Right cardiac atrium (tissue), 5 donors: ENCODE results near the gene HPD. TPM values are rescaled to one million over a fixed set of nuclear protein-coding genes. Genes with fewer than 3 reads are reported as not detected.

Experiments used
- ATAC-seq, 2 donors: fragments of 200-7000 bp; cut with Tn5 transposase; one replicate each; pipeline versions ENCODE4 v1.8.0 to v1.9.1; 2020; ENCODE audit warnings: moderate library complexity in 2 of 2, mild to moderate bottlenecking in 1 of 2
- DNase-seq, 3 donors: peaks; one replicate each; pipeline ENCODE4 v3.0.0-alpha.2; 2020
- H3K27ac ChIP-seq: one replicate; pipeline ENCODE4 v1.5.1; 2013; ENCODE audit warnings: mild to moderate bottlenecking, low read length, control low read depth, moderate library complexity
- H3K27me3 ChIP-seq: one replicate; pipeline ENCODE4 v1.6.1; 2013; ENCODE audit not compliant: control insufficient read depth, insufficient read depth
- H3K4me1 ChIP-seq: one replicate; pipeline ENCODE4 v1.6.1; 2013; ENCODE audit warnings: low read length; ENCODE audit not compliant: control insufficient read depth, insufficient read depth
- H3K4me3 ChIP-seq: one replicate; pipeline ENCODE4 v1.5.1; 2013; ENCODE audit warnings: low read length, control low read depth
- H3K9me3 ChIP-seq: one replicate; pipeline ENCODE4 v1.6.1; 2013; ENCODE audit warnings: low read length; ENCODE audit not compliant: control insufficient read depth
- WGBS: extraction: QIAGEN DNeasy Blood & Tissue Kit; methylation state at CpG from one replicate; pipeline ENCODE4 v1.1.7; 2013; 5-methylcytosine and 5-hydroxymethylcytosine counted together
- intact Hi-C, 4 donors: fragments of 100-400 bp; cut with DNase I; formaldehyde crosslinking; loops; one replicate each; pipeline versions ENCODE4 v1.11.0 to v1.14.0; 2022 to 2023
- polyA plus RNA-seq: library from polyadenylated mRNA; stranded (reverse); fragments of 200-250 nt; gene quantifications from one replicate; pipeline ENCODE4 v1.2.3, GENCODE V29; 2013
- total RNA-seq, 4 donors: library from RNA; stranded (reverse); fragmentation: NEBNext Ultra II Directional; extraction: Animal tissue kit (Norgen Biotek cat#: 25700); gene quantifications; one replicate each; pipeline ENCODE4 v1.2.1, GENCODE V29; 2021
- donor health status: healthy with polysubstance abuse.
- donor health status: DM: no; HTN: yes; CAD: no.
- donor health status: DM: no; HTN: no; CAD: no.
- donor health status: DM: no; HTN: yes; CAD: no; lungs with severe emphysema.
- donor health status: DM: yes; HTN: yes; CAD: no.

HPD gene
- total and polyA plus RNA-seq, 5 donors, result 1.3 to 5.1 (median 1.4) TPM

GRCh38 chr12:121839993-121840761, 18.5 kb downstream of the HPD start:
- intact Hi-C loops, result loop anchor here in 1 of 4 donors (5.0 kb wide), 1 partner anchor 47 kb away; the partner anchor contains the start of gene PSMD9
- H3K4me3 ChIP-seq, result peak overlapping the region; percentile 65
- DNase-seq (peak in 1 of 3 donors; percentile 18), ATAC-seq (no peak)
- no peaks in the 10 kb centered on the region for H3K27me3 ChIP-seq
- no peaks in the 10 kb centered on the region for H3K9me3 ChIP-seq
- no peaks in the 10 kb centered on the region for H3K4me1 ChIP-seq
- peak overlapping the region; percentile 67 for H3K27ac ChIP-seq
- 70% methylated on average over 24 of the region's 24 CpGs for whole genome bisulfite sequencing

- WGBS, result 11% methylated on average over 53 of the region's 53 CpGs
- Histone ChIP-seq H3K4me1 (no peaks in the 10 kb centered on the region), H3K4me3 (peak overlapping the region; percentile 65), H3K9me3 (no peaks in the 10 kb centered on the region), H3K27ac (peak overlapping the region; percentile 67), H3K27me3 (no peaks in the 10 kb centered on the region)
- ATAC-seq (peak; percentile 98 to 99), DNase-seq (peak; percentile 100)
- intact Hi-C loops, result no loop called here
Observed at GRCh38 chr12:121839106-121839992, 19.3 kb downstream of the HPD start.

- intact Hi-C loops, result no loop called here
- ATAC-seq (no peak), DNase-seq (peak in 1 of 3 donors; percentile 28)
- 85% methylated on average over 5 of the region's 5 CpGs for WGBS
- H3K27ac ChIP-seq, result no peak overlapping the region
- H3K4me1 ChIP-seq, result no peaks in the 10 kb centered on the region
- H3K4me3 ChIP-seq, result no peak overlapping the region
- no peaks in the 10 kb centered on the region for H3K9me3 ChIP-seq
- no peaks in the 10 kb centered on the region for H3K27me3 ChIP-seq
Observed at GRCh38 chr12:121838126-121838525, 20.5 kb downstream of the HPD start.

GRCh38 chr12:121837680-121838079, 21.0 kb downstream of the HPD start:
- no peak for DNase-seq
- 75% methylated on average over 4 of the region's 4 CpGs for WGBS
- no peaks in the 10 kb centered on the region for H3K4me1 ChIP-seq

GRCh38 chr12:121831571-121832245, 27.0 kb downstream of the HPD start:
- WGBS, result 88% methylated on average over 19 of the region's 19 CpGs
- Histone ChIP-seq H3K27me3 (no peaks in the 10 kb centered on the region), H3K4me3 (no peak overlapping the region), H3K9me3 (no peaks in the 10 kb centered on the region), H3K4me1 (no peaks in the 10 kb centered on the region), H3K27ac (no peak overlapping the region)
- ATAC-seq (no peak), DNase-seq (no peak)
- intact Hi-C loops, result no loop called here

More at GRCh38 chr12:121837680-121838079, 21.0 kb downstream of the HPD start:
- no peaks in the 10 kb centered on the region for H3K9me3 ChIP-seq
- no peak for ATAC-seq
- no peak overlapping the region for H3K4me3 ChIP-seq
- no peak overlapping the region for H3K27ac ChIP-seq
- no peaks in the 10 kb centered on the region for H3K27me3 ChIP-seq
- intact Hi-C loops, result no loop called here

GRCh38 chr12:121830588-121831265, 27.9 kb downstream of the HPD start:
- no peak overlapping the region for H3K4me3 ChIP-seq
- no peak overlapping the region for H3K27ac ChIP-seq
- ATAC-seq (no peak), DNase-seq (no peak)
- H3K27me3 ChIP-seq, result no peaks in the 10 kb centered on the region
- WGBS, result 89% methylated on average over 29 of the region's 29 CpGs
- no peaks in the 10 kb centered on the region for H3K4me1 ChIP-seq
- intact Hi-C loops, result no loop called here
- no peaks in the 10 kb centered on the region for H3K9me3 ChIP-seq

- H3K27ac ChIP-seq, result no peak overlapping the region
- no peak for DNase-seq
- WGBS, result 88% methylated on average over 23 of the region's 23 CpGs
- no peaks in the 10 kb centered on the region for H3K4me1 ChIP-seq
- H3K4me3 ChIP-seq, result no peak overlapping the region
- intact Hi-C loops, result no loop called here
- no peak for ATAC-seq
- H3K9me3 ChIP-seq, result no peaks in the 10 kb centered on the region
- no peaks in the 10 kb centered on the region for H3K27me3 ChIP-seq
Observed at GRCh38 chr12:121830134-121830533, 28.5 kb downstream of the HPD start.

- DNase-seq (no peak), ATAC-seq (no peak)
- Histone ChIP-seq H3K4me3 (no peak overlapping the region), H3K9me3 (no peaks in the 10 kb centered on the region), H3K27ac (no peak overlapping the region), H3K4me1 (no peaks in the 10 kb centered on the region), H3K27me3 (no peaks in the 10 kb centered on the region)
- 76% methylated on average over 7 of the region's 7 CpGs for WGBS
- intact Hi-C loops, result no loop called here
Observed at GRCh38 chr12:121829250-121829918, 29.3 kb downstream of the HPD start.

GRCh38 chr12:121828826-121829225, 29.8 kb downstream of the HPD start:
- DNase-seq (no peak), ATAC-seq (no peak)
- H3K9me3 ChIP-seq, result no peaks in the 10 kb centered on the region
- intact Hi-C loops, result no loop called here
- no peak overlapping the region for H3K4me3 ChIP-seq
- H3K27me3 ChIP-seq, result no peaks in the 10 kb centered on the region
- 89% methylated on average over 9 of the region's 9 CpGs for WGBS
- no peak overlapping the region for H3K27ac ChIP-seq
- H3K4me1 ChIP-seq, result no peaks in the 10 kb centered on the region

- ATAC-seq (no peak), DNase-seq (no peak)
- no peaks in the 10 kb centered on the region for H3K4me1 ChIP-seq
- 92% methylated on average over 8 of the region's 8 CpGs for WGBS
- no peaks in the 10 kb centered on the region for H3K9me3 ChIP-seq
- no peak overlapping the region for H3K27ac ChIP-seq
- intact Hi-C loops, result no loop called here
- no peak overlapping the region for H3K4me3 ChIP-seq
- H3K27me3 ChIP-seq, result no peaks in the 10 kb centered on the region
Observed at GRCh38 chr12:121828306-121828705, 30.4 kb downstream of the HPD start.
